H1 (cell line): ENCODE measurements around the gene ZNF223. TPM values are rescaled to one million over a fixed set of nuclear protein-coding genes. Genes with fewer than 3 reads are reported as not detected.

Experiments
- CTCF ChIA-PET: fragments of 300-600 bp; sonication (Branson Sonifier 250); formaldehyde crosslinking; loops from one replicate; lab custom pipeline; 2021; ENCODE audit not compliant: partially characterized antibody; lab: Charles Lee
- POLR2A ChIA-PET: fragments of 300-600 bp; sonication (Branson Sonifier 250); formaldehyde crosslinking; loops from one replicate; lab custom pipeline; 2021; ENCODE audit warnings: inconsistent platforms; ENCODE audit not compliant: partially characterized antibody; lab: Charles Lee
- DNase-seq, 2 experiments: peaks; one replicate each; pipeline versions ENCODE4 v3.0.0 to v3.0.0-alpha.2; 2010 to 2022; ENCODE audit warnings: low spot score in 2 of 2, low read depth in 1 of 2, mixed read lengths in 1 of 2
- FAIRE-seq: peaks from 2 replicates; lab custom pipeline; 2011; peaks lifted over from hg19 to GRCh38; lab: Jason Lieb, UNC
- H2AFZ ChIP-seq: 2 replicates; pipeline ENCODE4 v1.8.1; 2012; ENCODE audit warnings: low read length, inconsistent platforms
- H2AK5ac ChIP-seq: 2 replicates; pipeline ENCODE4 v1.6.1; 2013; ENCODE audit warnings: low read depth, low read length
- H2BK120ac ChIP-seq: replicated peaks from 2 replicates; pipeline ENCODE3; 2013; ENCODE audit warnings: low read depth, low read length, inconsistent platforms
- H2BK12ac ChIP-seq: 2 replicates; pipeline ENCODE4 v1.6.1; 2013; ENCODE audit warnings: low read depth, low read length
- H2BK15ac ChIP-seq: 2 replicates; pipeline ENCODE4 v1.6.1; 2013; ENCODE audit warnings: low read length
- H2BK20ac ChIP-seq: 2 replicates; pipeline ENCODE4 v1.6.1; 2013; ENCODE audit warnings: low read length
- H2BK5ac ChIP-seq: 2 replicates; pipeline ENCODE4 v1.6.1; 2013; ENCODE audit warnings: low read depth, low read length
- H3K14ac ChIP-seq: 2 replicates; pipeline ENCODE4 v1.6.1; 2013; ENCODE audit warnings: inconsistent platforms; ENCODE audit not compliant: insufficient read length
- H3K18ac ChIP-seq: 2 replicates; pipeline ENCODE4 v1.6.1; 2013; ENCODE audit warnings: low read length; ENCODE audit errors: extremely low read depth
- H3K23ac ChIP-seq: 2 replicates; pipeline ENCODE4 v1.6.1; 2013; ENCODE audit warnings: inconsistent platforms; ENCODE audit not compliant: insufficient read length
- H3K23me2 ChIP-seq: 2 replicates; pipeline ENCODE4 v1.6.1; 2013; ENCODE audit warnings: low read depth, low read length
- H3K27ac ChIP-seq: 2 replicates; pipeline ENCODE4 v1.6.1; 2011; ENCODE audit warnings: low read depth, low read length, inconsistent platforms
- H3K27me3 ChIP-seq, 4 experiments: replicated peaks in 1 of 4; 1 replicate in 1 of 4; 2 replicates in 3 of 4; pipeline versions ENCODE4 v1.6.1 to v1.8.1; 2011 to 2013; ENCODE audit warnings: low read length in 3 of 4, mild to moderate bottlenecking in 3 of 4, inconsistent platforms in 2 of 4, mixed read lengths in 2 of 4, moderate library complexity in 1 of 4; ENCODE audit not compliant: control insufficient read depth in 3 of 4, insufficient read depth in 3 of 4; ENCODE audit errors: extremely low read depth in 1 of 4
- H3K36me3 ChIP-seq, 4 experiments: 2 replicates each; pipeline versions ENCODE4 v1.6.1 to v1.8.1; 2011 to 2013; ENCODE audit warnings: mild to moderate bottlenecking in 4 of 4, low read length in 3 of 4, moderate library complexity in 2 of 4, control low read depth in 1 of 4, inconsistent platforms in 1 of 4; ENCODE audit not compliant: insufficient read depth in 4 of 4, control insufficient read depth in 2 of 4
- H3K4ac ChIP-seq: replicated peaks from 2 replicates; pipeline ENCODE3; 2013; ENCODE audit warnings: low read length, low read depth, mixed read lengths, inconsistent platforms; ENCODE audit not compliant: insufficient read length
- H3K4me1 ChIP-seq, 4 experiments: replicated peaks in 1 of 4; 1 replicate in 1 of 4; 2 replicates in 3 of 4; pipeline versions ENCODE4 v1.6.1 to v1.8.1; 2011 to 2013; ENCODE audit warnings: low read length in 3 of 4, inconsistent platforms in 2 of 4, mixed read lengths in 1 of 4; ENCODE audit not compliant: insufficient read depth in 4 of 4, control insufficient read depth in 3 of 4
- H3K4me2 ChIP-seq, 2 experiments: 2 replicates each; pipeline versions ENCODE4 v1.6.1 to v1.8.1; 2011 to 2013; ENCODE audit warnings: low read depth in 2 of 2, low read length in 2 of 2, control low read depth in 1 of 2, inconsistent platforms in 1 of 2, mild to moderate bottlenecking in 1 of 2; ENCODE audit not compliant: insufficient read depth in 1 of 2
- H3K4me3 ChIP-seq, 4 experiments: fragments of 200-600, 300-600 bp in 1 of 4; sonication (generic), shearing (Covaris generic), sonication (Bioruptor Twin) in 1 of 4; 2 replicates each; pipeline versions ENCODE4 v1.5.1 to v1.8.1; 2011 to 2016; ENCODE audit warnings: low read length in 4 of 4, low read depth in 3 of 4, control low read depth in 2 of 4, inconsistent platforms in 2 of 4, mild to moderate bottlenecking in 2 of 4, mixed read lengths in 1 of 4, moderate library complexity in 1 of 4; ENCODE audit not compliant: insufficient read depth in 2 of 4; ENCODE audit errors: extremely low read depth in 1 of 4
- H3K56ac ChIP-seq: replicated peaks from 2 replicates; pipeline ENCODE3; 2013; ENCODE audit warnings: low read depth, mild to moderate bottlenecking, mixed read lengths, low read length, inconsistent platforms; ENCODE audit not compliant: insufficient read length
- H3K79me1 ChIP-seq: 2 replicates; pipeline ENCODE4 v1.6.1; 2013; ENCODE audit warnings: low read depth, low read length, control low read depth
- H3K79me2 ChIP-seq, 2 experiments: 2 replicates each; pipeline versions ENCODE4 v1.6.1 to v1.8.1; 2012 to 2013; ENCODE audit warnings: low read length in 2 of 2, mild to moderate bottlenecking in 2 of 2, inconsistent platforms in 1 of 2; ENCODE audit not compliant: insufficient read depth in 2 of 2, control insufficient read depth in 1 of 2
- H3K9ac ChIP-seq, 4 experiments: replicated peaks in 1 of 4; 1 replicate in 1 of 4; 2 replicates in 3 of 4; pipeline versions ENCODE4 v1.6.1 to v1.8.1; 2011 to 2013; ENCODE audit warnings: low read depth in 3 of 4, low read length in 3 of 4, control low read depth in 2 of 4, mild to moderate bottlenecking in 2 of 4, moderate library complexity in 2 of 4, inconsistent platforms in 1 of 4; ENCODE audit errors: extremely low read depth in 1 of 4
- H3K9me3 ChIP-seq, 2 experiments: 2 replicates each; pipeline versions ENCODE4 v1.6.1 to v1.8.1; 2012 to 2013; ENCODE audit warnings: mild to moderate bottlenecking in 2 of 2, moderate library complexity in 2 of 2, control low read depth in 1 of 2, inconsistent platforms in 1 of 2, low read depth in 1 of 2, low read length in 1 of 2, mixed read lengths in 1 of 2; ENCODE audit not compliant: insufficient read depth in 2 of 2
- H4K20me1 ChIP-seq, 2 experiments: replicated peaks in 1 of 2; 2 replicates each; pipeline versions ENCODE3 to v1.8.1; 2011 to 2013; ENCODE audit warnings: inconsistent platforms in 2 of 2, low read length in 2 of 2, mild to moderate bottlenecking in 1 of 2; ENCODE audit not compliant: insufficient read depth in 2 of 2, control insufficient read depth in 1 of 2
- H4K5ac ChIP-seq: 2 replicates; pipeline ENCODE4 v1.6.1; 2013; ENCODE audit warnings: low read length, low read depth, mixed read lengths, inconsistent platforms; ENCODE audit not compliant: insufficient read length
- H4K8ac ChIP-seq: 2 replicates; pipeline ENCODE4 v1.8.0; 2013; ENCODE audit warnings: mild to moderate bottlenecking, moderate library complexity, low read length, inconsistent platforms; ENCODE audit not compliant: insufficient read depth; ENCODE audit errors: extremely low read depth
- H4K91ac ChIP-seq: replicated peaks from 2 replicates; pipeline ENCODE3; 2013; ENCODE audit warnings: low read length, mixed read lengths, inconsistent platforms; ENCODE audit not compliant: insufficient read length
- JUN ChIP-seq: IDR thresholded peaks from 2 replicates; pipeline ENCODE4 v1.6.1; 2011; ENCODE audit warnings: low read depth, mild to moderate bottlenecking, improper control_type of control experiment, low read length
- JUND ChIP-seq: IDR thresholded peaks from 2 replicates; pipeline ENCODE4 v1.6.1; 2011; ENCODE audit warnings: mild to moderate bottlenecking, improper control_type of control experiment, low read length
- PHF8 ChIP-seq: fragments of 200-600 bp; sonication (generic); conservative IDR thresholded peaks from 2 replicates; pipeline ENCODE4 v1.7.1; 2012; ENCODE audit warnings: low read depth, mild to moderate bottlenecking, inconsistent platforms, low read length, moderate library complexity
- SUZ12 ChIP-seq: fragments of 200-600 bp; sonication (generic); IDR thresholded peaks from 2 replicates; pipeline ENCODE4 v1.6.1; 2012; ENCODE audit warnings: mild to moderate bottlenecking, inconsistent platforms, low read length, moderate library complexity, mixed read lengths
- WGBS, 2 experiments: shearing (Covaris generic) in 1 of 2; methylation state at CpG; one replicate each; pipeline versions ENCODE4 v1.1.6 to v1.1.7; 2013 to 2015; ENCODE audit warnings: low lambda C conversion rate in 2 of 2, mixed read lengths in 2 of 2, inconsistent platforms in 1 of 2, low coverage in 1 of 2, missing lambda C conversion rate in 1 of 2; ENCODE audit not compliant: insufficient replicate concordance in 2 of 2, insufficient coverage in 1 of 2, insufficient read length in 1 of 2; ENCODE audit errors: extremely low coverage in 1 of 2, missing lambda C conversion rate in 1 of 2; 5-methylcytosine and 5-hydroxymethylcytosine counted together
- polyA plus RNA-seq, 7 experiments: library from polyadenylated mRNA; depleted of rRNA in 3 of 7; stranded (reverse) in 5 of 7; unstranded in 2 of 7; fragments of >200 nt in 5 of 7; fragments of 200-250 nt in 2 of 7; gene quantifications; 1 replicate in 5 of 7; 2 replicates in 1 of 7; 4 replicates in 1 of 7; pipeline versions ENCODE4 v1.2.1 to v1.2.3, GENCODE V29; 2011 to 2013; ENCODE audit warnings: missing spikeins in 2 of 7, mixed read lengths in 2 of 7
- total RNA-seq: library from RNA; stranded (reverse); fragmentation: NEBNext Ultra II Directional; extraction: Animal tissue kit (Norgen Biotek cat#: 25700); gene quantifications from 2 replicates; pipeline ENCODE4 v1.2.1, GENCODE V29; 2021

The ZNF223 gene
- total and polyA plus RNA-seq, 2 of the 8 experiments (the other 6 are each of a cell fraction or from before 2014, with no cell fraction given), result 1.7 to 4.3 TPM

DNA sequence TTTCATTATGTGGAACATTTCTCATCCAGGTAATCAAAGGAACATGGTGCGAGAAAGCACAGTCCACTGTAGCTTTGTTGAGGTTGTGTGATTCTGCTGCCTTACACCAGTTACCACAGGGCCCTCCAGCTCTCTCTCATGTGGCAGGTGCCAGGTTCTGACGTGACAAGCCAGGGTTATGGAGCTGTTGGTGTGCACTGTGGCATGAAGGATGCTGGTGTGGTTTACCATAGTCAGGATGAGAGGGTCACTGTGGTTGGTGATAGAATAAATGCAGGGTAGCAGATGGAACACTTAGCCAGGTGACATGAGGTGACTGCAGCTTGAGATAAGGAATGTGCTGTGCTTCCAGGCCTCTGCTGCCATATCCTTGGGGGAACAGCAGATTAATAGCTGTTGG, 7.4 kb downstream of the ZNF223 start:
- Histone ChIP-seq H3K14ac (no peak overlapping the region), H2BK5ac (no peak overlapping the region), H4K5ac (no peak overlapping the region), H3K27ac (no peak overlapping the region), H3K23me2 (no peaks in the 10 kb centered on the region), H3K4me2 (no peak overlapping the region), H2BK20ac (no peak overlapping the region), H3K56ac (no peak overlapping the region), H2AK5ac (no peak overlapping the region), H3K27me3 (no peaks in the 10 kb centered on the region), H3K18ac (no peak overlapping the region), H3K23ac (no peak overlapping the region), H3K79me2 (no peaks in the 10 kb centered on the region), H3K9me3 (0 out of 4 replicates have a peak, but pooled peaks cover 0 to 3% of the 10 kb centered on the region in 2 experiments), H3K9ac (no peak overlapping the region), H4K91ac (no peak overlapping the region), H3K4ac (no peak overlapping the region), H2BK120ac (no peak overlapping the region), H4K20me1 (no peaks in the 10 kb centered on the region), H2AFZ (no peak overlapping the region), H4K8ac (no peak overlapping the region), H3K79me1 (no peaks in the 10 kb centered on the region), H3K36me3 (peaks cover 0 to 35% (median 22%) of the 10 kb centered on the region in 4 experiments; a peak in 5 of 8 replicates), H2BK12ac (no peak overlapping the region), H2BK15ac (no peak overlapping the region), H3K4me3 (no peak overlapping the region), H3K4me1 (no peaks in the 10 kb centered on the region)
- TF ChIP-seq JUND, result no peak
- no peak for TF ChIP-seq JUN
- TF ChIP-seq SUZ12, result no peak
- no peak for TF ChIP-seq PHF8
- FAIRE-seq, result no peak
- no peak for DNase-seq
- ChIA-PET POLR2A (no interaction called here), CTCF (interaction anchor here (1.4 kb wide), 1 partner anchor 11 kb away, joined by 5 read pairs; no protein-coding TSS in a partner anchor)
- WGBS, 2 experiments, result 81% methylated on average over 2 of the region's 2 CpGs; no CpG with 5 or more reads in 1 of the 2 experiments
